VCaP (cell line): ENCODE results near the gene ZIC1.

Source experiments
- H3K27ac ChIP-seq: fragments of 450-650 bp; 2 replicates; pipeline ENCODE4 v1.5.1; 2017
- CTCF ChIP-seq: fragments of 450-650 bp; conservative IDR thresholded peaks from 2 replicates; pipeline ENCODE4 v1.5.1; 2017; ENCODE audit warnings: mild to moderate bottlenecking, moderate library complexity

The ZIC1 gene

GRCh38 chr3:147404800-147405230 is 4.3 kb upstream of the ZIC1 start:
- H3K27ac ChIP-seq = no peak overlapping the region
- no peak for TF ChIP-seq CTCF

- no peak for TF ChIP-seq CTCF
- no peak overlapping the region for H3K27ac ChIP-seq
Measured at GRCh38 chr3:147405231-147406027, 3.7 kb upstream of the ZIC1 start.

GRCh38 chr3:147406028-147406931 is 2.9 kb upstream of the ZIC1 start, which contains the start of gene ZIC4:
Gene ZIC4 (minus strand): TSS chr3:147406543. CDS start chr3:147402797, 3,746 bp downstream.
- H3K27ac ChIP-seq = no peak within 1 kb of the TSS
- no peak for TF ChIP-seq CTCF

- TF ChIP-seq CTCF = no peak
Measured at GRCh38 chr3:147407114-147407497, 2.1 kb upstream of the ZIC1 start.

GRCh38 chr3:147407498-147408187 is 1.5 kb upstream of the ZIC1 start:
- no peak for TF ChIP-seq CTCF
- no peak overlapping the region for H3K27ac ChIP-seq

More at GRCh38 chr3:147407114-147407497, 2.1 kb upstream of the ZIC1 start:
- H3K27ac ChIP-seq = no peak overlapping the region

- H3K27ac ChIP-seq = no peak overlapping the region
- TF ChIP-seq CTCF = no peak
Measured at GRCh38 chr3:147408188-147409100, 721 bp upstream of the ZIC1 start.
